Measurements from ENCODE around the gene SCMH1. TPM values are rescaled to one million over a fixed set of nuclear protein-coding genes. Genes with fewer than 3 reads are reported as not detected.

SCMH1 gene
- total and polyA plus RNA-seq, 2 experiments from 2014 or later: 15.0 to 19.4 TPM

GRCh38 chr1:41261926-41262618 is 20.0 kb upstream of the SCMH1 start:
- Histone ChIP-seq H3K36me3 (ENCODE audit: insufficient read depth) (no peaks in the 10 kb centered on the region), H3K27me3 (ENCODE audit: insufficient read depth) (no peaks in the 10 kb centered on the region), H2AFZ (no peak overlapping the region), H3F3A (replicated peaks; ENCODE audit: low read depth) (no peaks in the 10 kb centered on the region), H3K9me2 (ENCODE audit: insufficient read depth) (peaks cover 18% of the 10 kb centered on the region; the same call in 1 of the 2 replicates), H3K4me3 (no peak overlapping the region), H3K4me1 (ENCODE audit: insufficient read depth) (no peaks in the 10 kb centered on the region), H3K79me2 (replicated peaks; ENCODE audit: insufficient read depth) (no peaks in the 10 kb centered on the region), H3K4me2 (no peak overlapping the region), H4K20me1 (replicated peaks; ENCODE audit: insufficient read depth) (no peaks in the 10 kb centered on the region), H3K27ac (ENCODE audit: low read depth) (no peak overlapping the region)
- no peak overlapping the region for H3K27ac Mint-ChIP-seq
- TF ChIP-seq CTCF (conservative IDR thresholded peaks at IDR 0.05; ENCODE audit: low read depth in 2 of 2) (no peak), NANOG (IDR thresholded peaks at IDR 0.05; ENCODE audit: borderline replicate concordance) (no peak), ZNF114 (CRISPR knock-in tag; IDR thresholded peaks at IDR 0.05) (no peak), EZH2 (IDR thresholded peaks at IDR 0.05; ENCODE audit: low read depth, unreplicated experiment) (no peak), EZH2phosphoT487 (IDR thresholded peaks at IDR 0.05; ENCODE audit: unreplicated experiment) (no peak), ETS1 (IDR thresholded peaks at IDR 0.05) (no peak), POLR2AphosphoS5 (IDR thresholded peaks at IDR 0.05; ENCODE audit: low read depth) (no peak), ZNF331 (CRISPR knock-in tag; IDR thresholded peaks at IDR 0.05; ENCODE audit: low read depth) (no peak), ZNF462 (CRISPR knock-in tag; IDR thresholded peaks at IDR 0.05) (no peak), REST (IDR thresholded peaks at IDR 0.05; ENCODE audit: unreplicated experiment) (no peak), STAT1 (IDR thresholded peaks at IDR 0.05; ENCODE audit: unreplicated experiment) (no peak), JUNB (IDR thresholded peaks at IDR 0.05; ENCODE audit: unreplicated experiment) (no peak), CREB1 (CRISPR knock-in tag; IDR thresholded peaks at IDR 0.05; ENCODE audit: low read depth) (no peak)
- no peak for DNase-seq (ENCODE audit: low spot score)
- no peaks in the 10 kb centered on the region for H3K27me3 Mint-ChIP-seq (ENCODE audit: insufficient read depth, low read depth, poor library complexity)
- no peak overlapping the region for H3K4me3 Mint-ChIP-seq
- H3K4me1 Mint-ChIP-seq: no peaks in the 10 kb centered on the region
- no peaks in the 10 kb centered on the region; the same call in 2 of the 3 replicates for H3K9me3 Mint-ChIP-seq
- H3K36me3 Mint-ChIP-seq (ENCODE audit: low read depth): no peaks in the 10 kb centered on the region
- no peak for ATAC-seq
